HG03565 (cell line): ENCODE measurements around the gene SNRPA.

Experiments
- ATAC-seq: cut with Tn5 transposase; IDR thresholded peaks from one replicate; pipeline ENCODE4 v1.9.1; 2021; ENCODE audit warnings: mild to moderate bottlenecking, moderate library complexity; ENCODE audit not compliant: unreplicated experiment

SNRPA gene

GRCh38 chr19:40750874-40751537, at the start of gene SNRPA:
Gene SNRPA, plus strand, starts transcription at chr19:40751203. Its CDS starts 206 bp downstream, at chr19:40751409.
- peak; percentile 41 for ATAC-seq

- ATAC-seq, result no peak
These were observed 49.2 kb upstream of the SNRPA start for GRCh38 chr19:40701758-40702157.

- ATAC-seq, result no peak
These were observed 48.5 kb upstream of the SNRPA start for GRCh38 chr19:40702337-40703012.

- ATAC-seq, result no peak
These were observed 47.8 kb upstream of the SNRPA start for GRCh38 chr19:40703029-40703755.

GRCh38 chr19:40704491-40705361, 46.3 kb upstream of the SNRPA start:
- ATAC-seq, result no peak

DNA sequence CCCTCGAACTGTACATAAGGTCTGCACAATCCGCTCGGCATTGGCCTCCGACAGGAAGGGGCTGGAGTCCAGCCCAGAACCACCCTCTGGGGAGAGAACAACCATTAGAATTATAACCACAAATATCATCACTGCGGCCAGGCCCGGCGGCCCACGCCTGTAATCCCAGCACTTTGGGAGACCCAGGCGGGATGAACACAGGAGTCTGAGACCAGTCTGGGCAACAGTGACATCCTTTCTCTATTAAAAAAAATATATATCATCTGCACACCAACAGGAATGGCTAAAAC, 45.7 kb upstream of the SNRPA start:
- no peak for ATAC-seq

DNA sequence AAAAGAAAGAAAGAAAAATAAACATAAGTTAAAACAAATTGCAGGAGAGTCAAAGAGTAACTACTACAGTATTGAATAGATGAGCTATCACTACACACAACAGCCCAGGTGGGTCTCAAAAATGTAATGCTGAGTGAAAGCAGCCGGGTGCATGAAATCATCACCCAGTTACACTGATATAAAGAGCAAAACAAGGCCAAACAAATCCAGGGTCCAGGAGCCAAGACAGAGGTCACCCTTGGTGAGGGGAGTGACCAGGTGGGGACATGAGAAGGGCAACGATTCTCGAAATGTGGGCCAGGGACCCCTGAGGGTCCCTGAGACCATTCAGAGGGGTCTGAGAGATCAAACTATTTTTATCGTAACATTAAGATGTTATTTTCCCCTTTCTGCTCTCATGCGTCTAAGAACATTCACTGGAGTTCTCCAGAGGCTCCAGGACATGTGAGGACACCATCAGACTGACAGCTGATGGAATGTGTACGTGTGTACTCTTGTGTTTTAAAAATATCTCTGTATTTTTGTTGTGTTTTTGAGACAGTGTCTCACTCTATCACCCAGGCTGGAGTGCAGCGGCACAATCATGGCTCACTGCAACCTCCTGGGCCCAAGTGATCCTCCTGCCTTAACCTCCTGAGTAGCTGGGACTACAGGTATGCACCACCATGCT, 44.9 kb upstream of the SNRPA start:
- no peak for ATAC-seq

DNA sequence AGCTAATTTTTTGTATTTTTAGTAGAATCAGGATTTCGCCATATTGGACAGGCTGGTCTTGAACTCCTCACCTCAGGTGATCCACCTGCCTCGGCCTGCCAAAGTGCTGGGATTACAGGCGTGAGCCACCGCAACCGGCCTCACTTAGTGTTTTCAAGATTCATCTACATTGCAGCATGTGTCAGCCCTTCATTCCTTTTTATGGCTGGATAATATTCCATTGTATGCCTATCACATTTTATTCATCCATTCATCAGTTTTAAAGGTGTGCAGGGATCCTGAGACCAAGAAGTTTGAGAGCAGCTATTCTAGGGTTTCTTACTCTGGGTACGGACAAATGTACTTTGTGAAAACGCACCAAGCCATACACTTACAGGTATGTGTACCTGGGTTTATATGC, 43.4 kb upstream of the SNRPA start:
- no peak for ATAC-seq

DNA sequence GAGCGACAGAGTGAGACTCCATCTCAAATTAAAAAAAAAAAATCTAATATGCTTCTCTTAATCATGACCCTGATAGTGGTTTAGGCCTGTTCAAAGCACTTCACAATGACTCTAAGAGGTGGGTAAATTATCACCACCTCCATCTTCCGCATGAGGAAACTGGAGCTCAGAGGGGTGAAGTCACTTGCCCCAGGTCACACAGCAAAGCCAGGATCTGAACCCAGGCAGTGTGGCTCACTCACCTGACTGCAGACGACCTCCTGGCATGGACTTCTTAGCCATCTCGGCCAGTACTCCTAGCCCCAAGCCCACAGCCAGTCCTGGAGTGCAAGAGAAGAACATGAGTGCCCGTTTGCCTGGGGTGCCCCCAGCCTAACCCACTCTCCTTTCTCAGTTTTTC, 41.2 kb upstream of the SNRPA start:
- no peak for ATAC-seq

- no peak for ATAC-seq
These were observed 37.1 kb upstream of the SNRPA start for GRCh38 chr19:40713939-40714338.

- ATAC-seq, result peak; percentile 48
These were observed 36.3 kb upstream of the SNRPA start for GRCh38 chr19:40714441-40715299.

DNA sequence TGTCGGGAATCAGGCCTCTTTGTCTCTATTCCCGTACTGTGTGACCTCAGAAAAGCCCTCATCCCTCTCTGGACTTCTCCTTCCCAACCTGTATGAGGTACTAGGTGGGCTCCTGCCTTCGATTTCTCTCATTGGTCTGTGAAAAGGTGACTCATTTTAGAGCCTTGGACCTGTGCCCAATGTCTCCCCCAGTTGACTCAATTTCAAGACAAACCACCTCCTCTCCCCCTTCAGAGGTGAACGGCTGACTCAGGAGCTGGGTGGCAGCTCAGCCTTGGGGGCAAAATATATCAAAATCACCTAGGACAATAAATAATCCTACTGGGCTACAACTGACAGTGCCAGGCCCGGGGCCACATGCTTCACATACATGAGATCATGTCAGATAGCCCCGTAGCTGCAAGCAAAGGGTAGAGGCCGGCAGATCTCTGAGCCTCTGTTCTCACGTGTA, 34.9 kb upstream of the SNRPA start:
- no peak for ATAC-seq

DNA sequence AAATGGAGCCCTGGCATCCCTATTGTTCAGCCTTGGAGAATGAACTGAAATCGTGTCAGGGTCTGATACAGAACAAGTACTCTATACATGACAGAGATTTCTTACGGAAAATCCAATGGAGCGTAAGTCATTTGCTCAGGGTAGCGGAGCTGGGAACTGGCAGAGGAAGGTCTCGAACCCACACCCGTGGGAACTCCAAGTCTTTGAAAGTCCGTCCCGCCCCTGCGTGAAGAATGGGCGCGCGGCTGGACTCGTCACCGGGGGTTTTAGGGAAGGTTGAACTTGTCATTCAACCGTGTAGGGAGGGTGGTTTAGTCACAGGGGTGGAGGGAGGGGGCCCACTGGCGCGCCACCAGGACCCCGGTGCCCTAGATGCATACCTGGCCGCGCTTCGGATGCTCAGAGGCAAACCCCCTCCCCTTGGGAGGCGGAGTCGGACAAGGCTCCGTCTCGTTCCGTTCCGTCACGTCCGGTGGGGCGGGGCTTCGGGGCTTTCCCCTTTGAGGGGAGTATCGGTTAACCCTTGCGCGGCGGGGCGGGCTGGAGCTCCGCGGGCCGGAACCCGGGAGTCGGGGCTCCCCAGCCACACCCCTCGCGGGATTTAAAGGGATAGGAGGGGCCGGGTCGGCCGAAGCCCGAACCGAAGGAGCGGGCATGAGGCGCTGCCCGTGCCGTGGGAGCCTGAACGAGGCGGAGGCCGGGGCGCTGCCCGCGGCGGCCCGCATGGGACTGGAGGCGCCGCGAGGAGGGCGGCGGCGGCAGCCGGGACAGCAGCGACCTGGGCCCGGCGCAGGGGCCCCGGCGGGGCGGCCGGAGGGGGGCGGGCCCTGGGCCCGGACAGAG, 34.3 kb upstream of the SNRPA start, which contains the start of the genes COQ8B and ITPKC:
COQ8B (minus strand) TSS at position 405 of the 843 bp plus-strand sequence. CDS start 2,254 bp downstream, outside the sequence.
ITPKC (plus strand) TSS at position 631 of the 843 bp plus-strand sequence; CDS start at position 655, 24 bp downstream.
- ATAC-seq, result peak; percentile 67

DNA sequence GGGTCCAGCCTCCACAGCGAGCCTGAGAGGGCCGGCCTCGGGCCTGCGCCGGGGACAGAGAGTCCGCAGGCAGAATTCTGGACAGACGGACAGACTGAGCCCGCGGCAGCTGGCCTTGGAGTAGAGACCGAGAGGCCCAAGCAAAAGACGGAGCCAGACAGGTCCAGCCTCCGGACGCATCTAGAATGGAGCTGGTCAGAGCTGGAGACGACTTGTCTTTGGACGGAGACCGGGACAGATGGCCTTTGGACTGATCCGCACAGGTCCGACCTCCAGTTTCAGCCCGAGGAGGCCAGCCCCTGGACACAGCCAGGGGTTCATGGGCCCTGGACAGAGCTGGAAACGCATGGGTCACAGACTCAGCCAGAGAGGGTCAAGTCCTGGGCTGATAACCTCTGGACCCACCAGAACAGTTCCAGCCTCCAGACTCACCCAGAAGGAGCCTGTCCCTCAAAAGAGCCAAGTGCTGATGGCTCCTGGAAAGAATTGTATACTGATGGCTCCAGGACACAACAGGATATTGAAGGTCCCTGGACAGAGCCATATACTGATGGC, 33.6 kb upstream of the SNRPA start:
- ATAC-seq, result no peak

GRCh38 chr19:40717880-40718773, 32.9 kb upstream of the SNRPA start:
- no peak for ATAC-seq

GRCh38 chr19:40718774-40719391, 32.1 kb upstream of the SNRPA start:
- no peak for ATAC-seq

DNA sequence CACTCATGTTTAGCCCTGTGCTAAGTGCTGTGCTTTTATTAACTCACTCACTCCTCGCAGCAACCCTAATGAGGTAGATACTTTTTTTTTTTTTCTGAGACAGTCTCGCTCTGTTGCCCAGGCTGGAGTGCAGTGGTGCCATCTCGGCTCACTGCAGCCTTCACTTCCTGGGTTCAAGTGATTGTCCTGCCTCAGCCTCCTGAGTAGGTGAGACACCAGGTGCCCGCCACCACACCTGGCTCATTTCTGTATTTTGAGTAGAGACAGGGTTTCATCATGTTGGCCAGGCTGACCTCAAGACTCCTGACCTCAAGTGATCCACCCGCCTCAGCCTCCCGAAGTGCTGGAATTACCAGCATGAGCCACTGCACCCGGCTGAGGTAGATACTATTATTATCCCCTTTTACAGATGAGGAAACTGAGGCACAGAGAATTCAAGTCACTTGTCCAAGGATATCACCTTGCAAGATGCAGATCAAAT, 31.5 kb upstream of the SNRPA start:
- ATAC-seq, result no peak
